HG03045 (cell line): ENCODE measurements around the gene RGS3.
A peak's percentile ranks its signal among the peaks of the same experiment; 100 is the strongest.

Experiments
- ATAC-seq: cut with Tn5 transposase; IDR thresholded peaks from one replicate; pipeline ENCODE4 v1.9.1; 2021; ENCODE audit warnings: mild to moderate bottlenecking, moderate library complexity; ENCODE audit not compliant: unreplicated experiment

The RGS3 gene

GRCh38 chr9:113568571-113569321, 105.2 kb downstream of the RGS3 start:
- no peak for ATAC-seq

DNA sequence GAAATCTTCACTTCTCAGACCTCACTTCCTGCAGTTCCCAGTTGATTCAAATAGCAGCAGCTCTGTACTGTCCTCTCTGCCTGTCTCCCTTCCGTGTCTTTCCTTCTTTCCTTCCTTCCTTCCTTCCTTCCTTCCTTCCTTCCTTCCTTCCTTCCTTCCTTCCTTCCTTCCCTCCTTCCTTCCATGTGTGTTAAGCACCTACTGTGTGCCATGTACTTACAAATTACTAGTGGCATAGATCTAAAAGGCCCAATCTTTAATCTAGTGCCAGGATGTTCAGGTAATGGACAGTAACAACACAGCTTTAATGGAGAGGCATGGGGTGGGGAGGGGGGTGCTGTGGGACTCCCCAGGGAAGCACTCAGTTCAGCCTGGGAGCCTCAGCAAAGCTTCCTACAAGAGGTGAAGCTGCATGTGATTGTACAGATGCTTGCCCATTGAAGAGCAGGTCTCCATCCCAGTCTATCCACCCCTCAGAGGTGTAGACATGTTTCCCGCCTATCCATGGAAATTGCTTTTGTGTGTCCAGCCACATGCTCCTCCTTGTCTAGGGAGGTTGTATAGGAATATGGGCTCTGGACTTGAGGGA, 106.0 kb downstream of the RGS3 start:
- ATAC-seq, result no peak

- ATAC-seq, result no peak
Measured at GRCh38 chr9:113570106-113570505, 106.6 kb downstream of the RGS3 start.

GRCh38 chr9:113570749-113571711, 107.5 kb downstream of the RGS3 start:
- ATAC-seq, result no peak

GRCh38 chr9:113572076-113572861, 108.7 kb downstream of the RGS3 start:
- ATAC-seq, result no peak

- ATAC-seq, result no peak
Measured at GRCh38 chr9:113573046-113573958, 109.8 kb downstream of the RGS3 start.

DNA sequence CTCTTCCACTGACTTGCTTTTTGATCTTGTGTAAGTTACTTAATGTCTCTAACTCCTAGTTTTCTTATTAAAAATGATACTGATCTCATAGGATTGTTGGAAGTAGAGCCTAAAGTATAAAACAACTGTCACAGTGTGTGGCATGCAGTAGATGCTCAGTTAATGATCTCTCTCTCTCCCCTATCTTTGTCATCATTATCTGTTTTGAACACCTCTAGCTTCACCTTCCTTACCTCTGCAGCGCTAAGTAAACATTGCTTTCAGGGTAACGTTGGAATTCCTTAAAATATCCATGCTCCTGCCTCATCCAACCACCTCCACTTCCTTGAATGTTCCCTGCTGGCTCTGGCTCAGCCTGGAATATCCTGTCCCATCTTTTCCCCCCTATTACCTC, 110.4 kb downstream of the RGS3 start:
- no peak for ATAC-seq

DNA sequence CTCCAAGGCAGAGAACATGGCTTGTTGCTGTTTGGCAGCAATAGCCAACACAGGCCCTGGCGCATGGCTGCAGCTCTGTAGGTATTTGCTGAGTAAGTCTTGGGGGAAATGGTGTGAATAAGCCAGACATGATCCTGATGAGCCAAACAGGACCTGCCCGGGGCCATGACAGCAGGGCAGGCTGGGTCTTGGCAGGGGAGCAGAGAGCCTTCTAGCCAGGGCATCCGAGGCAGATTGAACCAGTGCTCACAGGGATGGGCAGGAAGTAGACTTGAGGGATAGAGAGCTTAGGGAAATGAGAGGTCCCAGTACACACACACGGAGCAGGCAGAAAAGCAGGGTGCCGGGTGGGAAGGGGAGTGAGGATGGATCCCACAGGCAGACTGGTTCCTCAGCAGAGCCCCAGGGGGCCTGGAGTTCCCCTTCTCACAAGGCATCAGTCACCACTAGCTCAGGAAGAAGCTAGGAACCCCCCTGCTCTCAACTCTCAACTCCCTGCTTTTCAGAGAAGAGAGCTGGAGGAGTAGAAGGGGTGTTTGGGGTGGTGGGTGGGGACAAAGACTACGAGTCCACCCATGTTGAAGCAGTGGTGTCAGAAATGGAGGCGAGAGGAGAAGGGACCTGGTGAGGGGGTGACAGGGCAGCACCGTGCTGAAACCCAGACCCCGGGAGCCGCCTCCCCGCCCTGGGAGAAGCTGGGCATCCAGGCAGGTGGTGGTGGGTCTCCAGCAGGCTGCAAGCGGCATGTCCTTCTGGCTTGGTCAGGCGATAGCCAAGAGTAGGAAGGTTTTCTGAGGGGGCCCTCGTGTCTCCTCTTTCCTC, 111.1 kb downstream of the RGS3 start:
- ATAC-seq, result no peak

- no peak for ATAC-seq
Measured at GRCh38 chr9:113577525-113578261, 114.2 kb downstream of the RGS3 start.

DNA sequence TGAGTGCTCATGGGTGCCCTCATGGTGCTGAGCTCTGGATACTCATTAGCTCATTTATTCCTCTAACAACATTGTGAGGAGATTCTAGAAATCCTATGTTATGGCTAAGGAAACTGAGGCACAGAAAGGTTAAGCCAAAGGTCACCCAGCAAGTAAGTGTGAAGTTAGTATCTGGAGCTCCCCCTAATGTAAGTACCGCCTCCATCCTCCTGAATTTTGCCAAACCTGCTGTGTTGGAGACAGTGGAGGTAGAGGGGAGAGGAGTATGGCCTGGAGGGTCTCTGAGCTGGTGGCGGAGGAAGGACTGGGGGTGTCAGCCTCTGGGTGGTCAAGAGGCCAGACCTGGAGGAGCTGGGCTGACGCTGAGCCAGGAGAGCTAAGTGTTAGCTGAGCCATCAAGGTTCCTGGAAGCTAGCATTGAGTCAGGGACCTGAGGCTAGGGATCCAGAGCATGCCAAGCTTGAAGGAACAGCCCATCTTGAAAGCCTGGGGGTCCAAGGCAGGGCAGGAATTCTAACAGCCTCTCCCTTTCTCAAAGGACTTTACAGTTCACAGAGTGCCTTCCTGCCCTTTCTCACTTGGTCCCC, 114.8 kb downstream of the RGS3 start:
- ATAC-seq, result no peak

GRCh38 chr9:113578882-113579282, 115.4 kb downstream of the RGS3 start:
- ATAC-seq, result peak; percentile 54

DNA sequence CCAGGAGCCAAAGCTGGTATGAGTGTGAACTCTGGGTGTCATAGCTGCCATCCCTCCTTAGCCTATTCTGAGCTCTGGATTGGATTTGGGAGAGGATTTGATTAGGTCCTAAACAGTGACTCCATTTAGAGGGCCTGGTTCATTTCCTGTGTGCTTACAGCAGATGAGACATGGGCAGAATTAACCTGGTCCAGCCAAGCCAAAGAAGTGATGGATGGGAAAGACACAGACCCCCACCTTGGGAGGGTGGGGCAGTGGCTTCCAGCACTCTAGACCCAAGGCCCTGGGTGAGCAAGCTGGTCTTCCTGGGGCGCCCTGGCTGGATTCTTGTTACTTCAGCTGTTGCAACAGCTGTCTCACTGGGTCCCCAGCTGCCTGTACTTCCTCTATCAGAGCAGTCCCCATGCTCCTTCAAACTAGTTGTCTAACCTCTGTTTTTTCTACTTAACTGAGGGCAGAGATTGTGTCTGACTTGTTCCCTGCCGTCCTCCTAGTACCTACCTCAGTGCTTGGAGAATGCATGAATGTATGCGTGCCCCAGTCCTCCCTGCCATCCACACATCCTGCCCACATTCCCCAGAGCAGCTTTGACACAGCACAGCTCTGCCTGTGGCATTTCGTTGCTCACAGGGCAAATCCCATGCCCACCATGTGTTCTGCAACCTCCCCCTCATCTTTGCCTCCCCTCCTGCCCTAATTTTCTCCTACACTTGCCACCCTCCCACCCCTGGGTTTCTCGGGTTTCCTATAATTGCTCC, 115.9 kb downstream of the RGS3 start:
- ATAC-seq, result peak; percentile 11

- ATAC-seq, result no peak
Measured at GRCh38 chr9:113580041-113580953, 116.8 kb downstream of the RGS3 start.

DNA sequence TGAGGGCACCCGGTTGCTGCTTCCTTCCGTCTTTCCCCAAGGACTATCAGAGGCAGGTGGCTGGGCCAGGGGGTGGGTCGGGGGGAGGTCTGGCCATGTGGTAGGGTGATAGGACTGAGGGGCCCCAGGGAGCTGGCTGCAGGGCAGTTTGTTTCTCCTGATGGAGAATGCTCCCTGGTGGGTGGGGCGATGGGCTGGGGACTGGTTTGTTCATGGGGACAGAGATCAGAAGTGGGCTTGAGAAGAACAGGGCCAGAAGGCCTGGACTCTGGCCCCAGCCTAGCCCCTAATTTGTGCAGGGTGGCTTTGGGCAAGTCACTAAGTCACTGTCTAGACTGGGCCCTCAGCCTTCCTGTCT, 117.4 kb downstream of the RGS3 start:
- no peak for ATAC-seq

DNA sequence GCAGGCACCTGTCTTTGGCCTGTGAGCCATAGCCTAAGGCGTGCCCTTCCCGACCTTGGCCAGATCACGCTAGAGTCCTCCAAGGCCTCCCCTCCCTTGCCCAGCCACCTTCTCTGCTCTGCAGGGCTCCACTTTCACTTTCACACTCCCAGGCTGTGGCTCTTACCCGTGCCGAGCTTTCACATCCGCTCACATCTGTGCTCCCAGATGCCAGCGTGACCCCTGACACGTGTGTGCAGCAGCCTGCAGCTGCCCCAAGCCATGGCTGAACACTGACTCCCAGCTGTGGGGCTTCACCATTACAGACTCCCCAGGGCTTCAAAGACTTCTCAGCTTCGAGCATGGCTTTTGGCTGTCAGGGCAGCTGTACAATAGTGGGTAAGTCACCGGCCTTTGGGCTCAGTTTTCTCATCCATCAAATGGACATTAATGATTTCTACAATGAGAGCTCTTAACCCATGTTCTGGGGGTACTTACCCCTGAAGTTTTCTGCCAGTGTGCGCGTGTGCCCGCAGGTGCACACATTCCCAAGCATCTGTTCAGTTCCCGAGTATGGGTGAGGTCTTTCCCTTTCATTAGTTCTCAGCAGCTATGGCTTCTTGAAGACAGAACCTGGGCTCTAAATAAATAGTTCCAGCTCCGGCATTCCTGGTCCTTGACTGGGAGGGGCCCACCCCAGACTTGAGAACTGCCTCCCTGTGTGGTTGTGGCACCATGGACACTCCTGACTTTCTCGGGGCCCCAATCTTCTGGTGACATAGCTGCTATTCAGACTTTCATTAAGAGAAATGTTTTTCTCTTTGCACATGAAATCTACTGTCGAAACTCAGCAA, 118.6 kb downstream of the RGS3 start:
- ATAC-seq, result peak; percentile 87
